Esophagus mucosa (tissue), 1 donor: ENCODE results near the gene KDM3B. TPM values are rescaled to one million over a fixed set of nuclear protein-coding genes. Genes with fewer than 3 reads are reported as not detected.
"Not testable (repeated sequence)": the region's sequence is repeated elsewhere in the genome, so short reads cannot be mapped to it uniquely, and the experiment has no call there.

ENCODE experiments used
- ATAC-seq: fragments of 200-7000 bp; cut with Tn5 transposase; one replicate; pipeline ENCODE4 v1.9.1; 2020
- total RNA-seq: library from RNA; stranded (reverse); gene quantifications from one replicate; pipeline ENCODE4 v1.2.4, GENCODE V29; 2023
- donor health status: DM: yes; HTN: yes; CAD: no.

The KDM3B gene
- total RNA-seq, 1 donor from 2014 or later, result 32.1 TPM

- ATAC-seq, result no peak
Observed at GRCh38 chr5:138391859-138392386, 39.4 kb downstream of the KDM3B start.

- no peak for ATAC-seq
Observed at GRCh38 chr5:138402640-138403039, 50.2 kb downstream of the KDM3B start.

- ATAC-seq, result peak; percentile 38
Observed at GRCh38 chr5:138408023-138408422, 55.5 kb downstream of the KDM3B start.

- not testable (repeated sequence) for ATAC-seq
Observed at GRCh38 chr5:138410996-138411640, 58.6 kb downstream of the KDM3B start.

- no peak for ATAC-seq
Observed at GRCh38 chr5:138418444-138418843, 66.0 kb downstream of the KDM3B start.

GRCh38 chr5:138425079-138425478, 72.6 kb downstream of the KDM3B start:
- no peak for ATAC-seq

- ATAC-seq, result no peak
Observed at GRCh38 chr5:138435943-138436342, 83.5 kb downstream of the KDM3B start.

GRCh38 chr5:138438003-138438723, 85.7 kb downstream of the KDM3B start:
- peak; percentile 15 for ATAC-seq

- ATAC-seq, result peak; percentile 62
Observed at GRCh38 chr5:138438724-138439476, 86.4 kb downstream of the KDM3B start, which contains the start of gene REEP2. REEP2 (plus strand) TSS chr5:138439057; CDS start chr5:138439209, 152 bp downstream.

- peak; percentile 20 for ATAC-seq
Observed at GRCh38 chr5:138439477-138440158, 87.1 kb downstream of the KDM3B start.

GRCh38 chr5:138440159-138441073, 87.9 kb downstream of the KDM3B start:
- no peak for ATAC-seq

- no peak for ATAC-seq
Observed at GRCh38 chr5:138441221-138441620, 88.7 kb downstream of the KDM3B start.

GRCh38 chr5:138444078-138444773, 91.7 kb downstream of the KDM3B start:
- ATAC-seq, result no peak

GRCh38 chr5:138444774-138445546, 92.5 kb downstream of the KDM3B start:
- ATAC-seq, result no peak

- ATAC-seq, result no peak
Observed at GRCh38 chr5:138445547-138446271, 93.2 kb downstream of the KDM3B start.

- ATAC-seq, result no peak
Observed at GRCh38 chr5:138448070-138448469, 95.6 kb downstream of the KDM3B start.

- no peak for ATAC-seq
Observed at GRCh38 chr5:138448481-138449398, 96.3 kb downstream of the KDM3B start.
